Neural cell (in vitro differentiated cells): ENCODE data around the gene ICE2. TPM values are rescaled to one million over a fixed set of nuclear protein-coding genes. Genes with fewer than 3 reads are reported as not detected.

Experiments used
- H2AFZ ChIP-seq: fragments of 200-600, 300-800 bp; sonication (generic), shearing (Covaris generic); 2 replicates; pipeline ENCODE4 v1.6.0; 2014; ENCODE audit warnings: low read depth, mild to moderate bottlenecking, antibody characterized with exemption, low read length, moderate library complexity
- H3F3A ChIP-seq: fragments of 200-600 bp; shearing (Covaris generic); 2 replicates; pipeline ENCODE4 v1.6.1; 2016; ENCODE audit warnings: mild to moderate bottlenecking, moderate library complexity, mixed read lengths, antibody characterized with exemption, low read length; ENCODE audit not compliant: insufficient read depth, poor library complexity, severe bottlenecking
- H3K27ac ChIP-seq: fragments of 200-600, 300-800 bp; sonication (generic), shearing (Covaris generic); 2 replicates; pipeline ENCODE4 v1.5.1; 2014; ENCODE audit warnings: mild to moderate bottlenecking, low read length, moderate library complexity
- H3K27me3 ChIP-seq: fragments of 300-800, 200-600 bp; sonication (generic), shearing (Covaris generic); 2 replicates; pipeline ENCODE4 v1.6.0; 2014; ENCODE audit warnings: mild to moderate bottlenecking, low read depth, low read length, moderate library complexity; ENCODE audit not compliant: insufficient read depth
- H3K36me3 ChIP-seq: fragments of 300-800, 200-600 bp; sonication (generic), shearing (Covaris generic); 2 replicates; pipeline ENCODE4 v1.5.1; 2014; ENCODE audit warnings: mild to moderate bottlenecking, antibody characterized with exemption, low read length, moderate library complexity; ENCODE audit not compliant: insufficient read depth
- H3K4me2 ChIP-seq: fragments of 300-800, 200-600 bp; sonication (generic), shearing (Covaris generic); 2 replicates; pipeline ENCODE4 v1.6.0; 2014; ENCODE audit warnings: mild to moderate bottlenecking, low read length
- H3K4me3 ChIP-seq: fragments of 300-800, 200-600 bp; sonication (generic), shearing (Covaris generic); 2 replicates; pipeline ENCODE4 v1.5.1; 2014; ENCODE audit warnings: mild to moderate bottlenecking, low read length, moderate library complexity
- H3K79me2 ChIP-seq: fragments of 200-600 bp; shearing (Covaris generic); replicated peaks from 2 replicates; pipeline ENCODE4 v1.6.0; 2014; ENCODE audit warnings: mild to moderate bottlenecking, low read length, moderate library complexity; ENCODE audit not compliant: insufficient read depth
- H3K9ac ChIP-seq: fragments of 300-800, 200-600 bp; sonication (generic), shearing (Covaris generic); 2 replicates; pipeline ENCODE4 v1.6.1; 2016; ENCODE audit warnings: mild to moderate bottlenecking, low read length, mixed read lengths
- H3K9me2 ChIP-seq: fragments of 200-600 bp; shearing (Covaris generic); 2 replicates; pipeline ENCODE4 v1.6.1; 2016; ENCODE audit warnings: mild to moderate bottlenecking, low read length, mixed read lengths; ENCODE audit not compliant: insufficient read depth
- H3K9me3 ChIP-seq: fragments of 200-600, 300-800 bp; sonication (generic), shearing (Covaris generic); 2 replicates; pipeline ENCODE4 v1.6.1; 2016; ENCODE audit warnings: mild to moderate bottlenecking, mixed run types, low read length, moderate library complexity, mixed read lengths
- H4K20me1 ChIP-seq: fragments of 200-600 bp; shearing (Covaris generic); 2 replicates; pipeline ENCODE4 v1.6.1; 2016; ENCODE audit warnings: mild to moderate bottlenecking, mixed run types; ENCODE audit not compliant: insufficient read depth
- EP300 ChIP-seq: fragments of 450-650 bp; conservative IDR thresholded peaks from 2 replicates; pipeline ENCODE4 v1.6.1; 2014; ENCODE audit warnings: antibody characterized with exemption, mild to moderate bottlenecking, moderate library complexity; ENCODE audit not compliant: poor library complexity, severe bottlenecking
- EZH2 ChIP-seq: fragments of 200-600, 300-800 bp; shearing (Covaris generic), sonication (generic); IDR thresholded peaks from 2 replicates; pipeline ENCODE4 v1.6.1; 2014; ENCODE audit warnings: antibody characterized with exemption, low read length, borderline replicate concordance, mild to moderate bottlenecking; ENCODE audit not compliant: insufficient read depth, poor library complexity, severe bottlenecking
- MXI1 ChIP-seq: fragments of 450-650 bp; conservative IDR thresholded peaks from 2 replicates; pipeline ENCODE4 v1.6.1; 2014; ENCODE audit warnings: antibody characterized with exemption, mild to moderate bottlenecking; ENCODE audit not compliant: poor library complexity, severe bottlenecking
- POLR2AphosphoS5 ChIP-seq: IDR thresholded peaks from 2 replicates; pipeline ENCODE4 v1.6.1; 2012
- RAD21 ChIP-seq: fragments of 450-650 bp; conservative IDR thresholded peaks from 2 replicates; pipeline ENCODE4 v1.6.1; 2014; ENCODE audit warnings: antibody characterized with exemption, mild to moderate bottlenecking, moderate library complexity
- SMC3 ChIP-seq: fragments of 450-650 bp; conservative IDR thresholded peaks from 2 replicates; pipeline ENCODE4 v1.6.1; 2014; ENCODE audit warnings: antibody characterized with exemption, mild to moderate bottlenecking, moderate library complexity; ENCODE audit not compliant: poor library complexity
- TAF1 ChIP-seq: IDR thresholded peaks from 2 replicates; pipeline ENCODE4 v1.6.1; 2012; ENCODE audit warnings: low read depth
- polyA minus RNA-seq: library from RNA; depleted of rRNA, polyadenylated mRNA; stranded (reverse); fragments of >200 nt; gene quantifications from 2 replicates; pipeline ENCODE4 v1.2.3, GENCODE V29; 2014
- polyA plus RNA-seq: library from polyadenylated mRNA; depleted of rRNA; stranded (reverse); fragments of >200 nt; gene quantifications from 2 replicates; pipeline ENCODE4 v1.2.3, GENCODE V29; 2014
- TF ChIP-seq, protein P1 (sequence below): IDR thresholded peaks from 2 replicates; pipeline ENCODE4 v1.6.1; 2012; ENCODE audit warnings: borderline replicate concordance
- TF ChIP-seq, protein P2 (sequence below): fragments of 450-650 bp; IDR thresholded peaks from 2 replicates; pipeline ENCODE4 v1.5.1; 2014; ENCODE audit warnings: antibody characterized with exemption, mild to moderate bottlenecking, moderate library complexity; ENCODE audit not compliant: poor library complexity, severe bottlenecking

ICE2 gene
- polyA plus RNA-seq (29.8 and 34.0 TPM in 2 replicates), polyA minus RNA-seq (60.6 and 61.7 TPM in 2 replicates)

- no peaks in the 10 kb centered on the region for H3F3A ChIP-seq
- H3K36me3 ChIP-seq: no peaks in the 10 kb centered on the region
- TF ChIP-seq EP300 (peak; percentile 75), MXI1 (peak; percentile 94), EZH2 (no peak), RAD21 (peak; percentile 33), TAF1 (no peak), SMC3 (peak; percentile 42), POLR2AphosphoS5 (peak; percentile 98)
- TF ChIP-seq, protein P1, sequence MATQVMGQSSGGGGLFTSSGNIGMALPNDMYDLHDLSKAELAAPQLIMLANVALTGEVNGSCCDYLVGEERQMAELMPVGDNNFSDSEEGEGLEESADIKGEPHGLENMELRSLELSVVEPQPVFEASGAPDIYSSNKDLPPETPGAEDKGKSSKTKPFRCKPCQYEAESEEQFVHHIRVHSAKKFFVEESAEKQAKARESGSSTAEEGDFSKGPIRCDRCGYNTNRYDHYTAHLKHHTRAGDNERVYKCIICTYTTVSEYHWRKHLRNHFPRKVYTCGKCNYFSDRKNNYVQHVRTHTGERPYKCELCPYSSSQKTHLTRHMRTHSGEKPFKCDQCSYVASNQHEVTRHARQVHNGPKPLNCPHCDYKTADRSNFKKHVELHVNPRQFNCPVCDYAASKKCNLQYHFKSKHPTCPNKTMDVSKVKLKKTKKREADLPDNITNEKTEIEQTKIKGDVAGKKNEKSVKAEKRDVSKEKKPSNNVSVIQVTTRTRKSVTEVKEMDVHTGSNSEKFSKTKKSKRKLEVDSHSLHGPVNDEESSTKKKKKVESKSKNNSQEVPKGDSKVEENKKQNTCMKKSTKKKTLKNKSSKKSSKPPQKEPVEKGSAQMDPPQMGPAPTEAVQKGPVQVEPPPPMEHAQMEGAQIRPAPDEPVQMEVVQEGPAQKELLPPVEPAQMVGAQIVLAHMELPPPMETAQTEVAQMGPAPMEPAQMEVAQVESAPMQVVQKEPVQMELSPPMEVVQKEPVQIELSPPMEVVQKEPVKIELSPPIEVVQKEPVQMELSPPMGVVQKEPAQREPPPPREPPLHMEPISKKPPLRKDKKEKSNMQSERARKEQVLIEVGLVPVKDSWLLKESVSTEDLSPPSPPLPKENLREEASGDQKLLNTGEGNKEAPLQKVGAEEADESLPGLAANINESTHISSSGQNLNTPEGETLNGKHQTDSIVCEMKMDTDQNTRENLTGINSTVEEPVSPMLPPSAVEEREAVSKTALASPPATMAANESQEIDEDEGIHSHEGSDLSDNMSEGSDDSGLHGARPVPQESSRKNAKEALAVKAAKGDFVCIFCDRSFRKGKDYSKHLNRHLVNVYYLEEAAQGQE: peak; percentile 78
- TF ChIP-seq, protein P2, sequence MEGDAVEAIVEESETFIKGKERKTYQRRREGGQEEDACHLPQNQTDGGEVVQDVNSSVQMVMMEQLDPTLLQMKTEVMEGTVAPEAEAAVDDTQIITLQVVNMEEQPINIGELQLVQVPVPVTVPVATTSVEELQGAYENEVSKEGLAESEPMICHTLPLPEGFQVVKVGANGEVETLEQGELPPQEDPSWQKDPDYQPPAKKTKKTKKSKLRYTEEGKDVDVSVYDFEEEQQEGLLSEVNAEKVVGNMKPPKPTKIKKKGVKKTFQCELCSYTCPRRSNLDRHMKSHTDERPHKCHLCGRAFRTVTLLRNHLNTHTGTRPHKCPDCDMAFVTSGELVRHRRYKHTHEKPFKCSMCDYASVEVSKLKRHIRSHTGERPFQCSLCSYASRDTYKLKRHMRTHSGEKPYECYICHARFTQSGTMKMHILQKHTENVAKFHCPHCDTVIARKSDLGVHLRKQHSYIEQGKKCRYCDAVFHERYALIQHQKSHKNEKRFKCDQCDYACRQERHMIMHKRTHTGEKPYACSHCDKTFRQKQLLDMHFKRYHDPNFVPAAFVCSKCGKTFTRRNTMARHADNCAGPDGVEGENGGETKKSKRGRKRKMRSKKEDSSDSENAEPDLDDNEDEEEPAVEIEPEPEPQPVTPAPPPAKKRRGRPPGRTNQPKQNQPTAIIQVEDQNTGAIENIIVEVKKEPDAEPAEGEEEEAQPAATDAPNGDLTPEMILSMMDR: peak; percentile 57
Observed at GRCh38 chr15:60478566-60479360, at the start of gene ICE2. Gene ICE2, minus strand, starts transcription at chr15:60479142. Its CDS starts 1,165 bp downstream, at chr15:60477977.

DNA sequence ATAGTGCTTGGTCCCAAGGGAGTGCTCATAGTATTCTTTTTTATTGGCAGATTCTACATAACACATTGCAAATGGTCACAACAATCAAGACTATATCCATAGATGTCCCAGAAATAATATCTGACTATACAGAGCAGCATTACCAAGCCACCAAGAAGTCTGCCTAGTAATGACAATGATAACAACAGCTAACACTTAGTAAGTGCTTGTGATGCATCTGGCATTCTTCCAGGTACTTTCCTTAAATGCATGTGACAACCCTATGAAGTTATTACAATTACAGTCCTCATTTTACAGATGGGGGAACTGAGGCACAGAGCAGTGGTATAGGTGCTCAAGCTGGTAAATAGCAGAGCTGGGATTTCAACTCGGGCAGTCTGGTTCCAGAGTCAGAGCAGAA is 49.6 kb upstream of the ICE2 start:
- H3F3A ChIP-seq: no peaks in the 10 kb centered on the region
- no peak overlapping the region for H3K27ac ChIP-seq
- H3K9me3 ChIP-seq: no peaks in the 10 kb centered on the region
- no peak overlapping the region for H3K4me2 ChIP-seq
- H3K79me2 ChIP-seq: no peaks in the 10 kb centered on the region
- H3K27me3 ChIP-seq: no peaks in the 10 kb centered on the region
- TF ChIP-seq TAF1: no peak
- TF ChIP-seq, protein P2: no peak
- TF ChIP-seq EZH2: no peak
- no peak for TF ChIP-seq EP300
- no peak for TF ChIP-seq SMC3
- TF ChIP-seq RAD21: no peak
- TF ChIP-seq, protein P1: no peak
- H3K9ac ChIP-seq: no peak overlapping the region
- H3K4me3 ChIP-seq: no peak overlapping the region
- H2AFZ ChIP-seq: no peak overlapping the region
- no peaks in the 10 kb centered on the region for H3K9me2 ChIP-seq
- H3K36me3 ChIP-seq: no peaks in the 10 kb centered on the region
- no peaks in the 10 kb centered on the region for H4K20me1 ChIP-seq

More at GRCh38 chr15:60478566-60479360, at the start of gene ICE2:
- no peaks in the 10 kb centered on the region for H3K27me3 ChIP-seq
- no peaks in the 10 kb centered on the region for H4K20me1 ChIP-seq
- peak within 1 kb of the TSS; percentile 80 for H3K4me3 ChIP-seq
- peak within 1 kb of the TSS; percentile 99 for H2AFZ ChIP-seq
- H3K79me2 ChIP-seq: peaks cover 20% of the 10 kb centered on the region
- H3K9ac ChIP-seq: peak within 1 kb of the TSS; percentile 89
- H3K9me3 ChIP-seq: no peaks in the 10 kb centered on the region
- H3K27ac ChIP-seq: peak within 1 kb of the TSS; percentile 92
- H3K4me2 ChIP-seq: peak within 1 kb of the TSS; percentile 87
- H3K9me2 ChIP-seq: no peaks in the 10 kb centered on the region
